Endothelial cell of umbilical vein (primary cell): ENCODE results near the gene TSPYL2.

Experiments used
- EZH2 ChIP-seq: IDR thresholded peaks from 2 replicates; pipeline ENCODE4 v1.6.1; 2012; ENCODE audit warnings: borderline replicate concordance, low read depth, mild to moderate bottlenecking, moderate library complexity, low read length, inconsistent platforms; ENCODE audit not compliant: severe bottlenecking
- FOS ChIP-seq: IDR thresholded peaks from 2 replicates; pipeline ENCODE4 v1.6.1; 2011; ENCODE audit warnings: mild to moderate bottlenecking, low read length, moderate library complexity, borderline replicate concordance; ENCODE audit not compliant: insufficient read depth
- GATA2 ChIP-seq: IDR thresholded peaks from 2 replicates; pipeline ENCODE4 v1.7.0; 2011; ENCODE audit warnings: low read depth, mild to moderate bottlenecking, moderate library complexity, mixed read lengths, low read length; ENCODE audit not compliant: insufficient read length, insufficient read depth
- JUN ChIP-seq: IDR thresholded peaks from 2 replicates; pipeline ENCODE4 v1.6.1; 2011; ENCODE audit warnings: borderline replicate concordance, low read depth; ENCODE audit not compliant: insufficient read length, insufficient read depth
- MYC ChIP-seq: IDR thresholded peaks from one replicate; pipeline ENCODE4 v1.6.1; 2011; ENCODE audit warnings: mild to moderate bottlenecking, low read depth, low read length
- POLR2A ChIP-seq: IDR thresholded peaks from 2 replicates; pipeline ENCODE4 v1.6.1; 2012; ENCODE audit warnings: low read depth, mild to moderate bottlenecking, control low read depth, low read length
- POLR2AphosphoS5 ChIP-seq: IDR thresholded peaks from 2 replicates; pipeline ENCODE4 v1.6.1; 2012; ENCODE audit warnings: low read depth, mild to moderate bottlenecking, control low read depth, low read length, moderate library complexity; ENCODE audit not compliant: insufficient read depth
- TF ChIP-seq, protein P1 (sequence below), 2 donors: IDR thresholded peaks; 1 replicate in 1 of 2; 2 replicates in 1 of 2; pipeline ENCODE4 v1.5.1; 2011; ENCODE audit warnings: low read length in 2 of 2, mild to moderate bottlenecking in 2 of 2, moderate library complexity in 2 of 2, control low read depth in 1 of 2, inconsistent platforms in 1 of 2, low read depth in 1 of 2; ENCODE audit not compliant: insufficient read depth in 1 of 2; ENCODE audit errors: extremely low read depth in 1 of 2
- TF ChIP-seq, protein P2 (sequence below): IDR thresholded peaks from 2 replicates; pipeline ENCODE4 v1.6.1; 2011; ENCODE audit not compliant: insufficient read depth, insufficient read length

DNA sequence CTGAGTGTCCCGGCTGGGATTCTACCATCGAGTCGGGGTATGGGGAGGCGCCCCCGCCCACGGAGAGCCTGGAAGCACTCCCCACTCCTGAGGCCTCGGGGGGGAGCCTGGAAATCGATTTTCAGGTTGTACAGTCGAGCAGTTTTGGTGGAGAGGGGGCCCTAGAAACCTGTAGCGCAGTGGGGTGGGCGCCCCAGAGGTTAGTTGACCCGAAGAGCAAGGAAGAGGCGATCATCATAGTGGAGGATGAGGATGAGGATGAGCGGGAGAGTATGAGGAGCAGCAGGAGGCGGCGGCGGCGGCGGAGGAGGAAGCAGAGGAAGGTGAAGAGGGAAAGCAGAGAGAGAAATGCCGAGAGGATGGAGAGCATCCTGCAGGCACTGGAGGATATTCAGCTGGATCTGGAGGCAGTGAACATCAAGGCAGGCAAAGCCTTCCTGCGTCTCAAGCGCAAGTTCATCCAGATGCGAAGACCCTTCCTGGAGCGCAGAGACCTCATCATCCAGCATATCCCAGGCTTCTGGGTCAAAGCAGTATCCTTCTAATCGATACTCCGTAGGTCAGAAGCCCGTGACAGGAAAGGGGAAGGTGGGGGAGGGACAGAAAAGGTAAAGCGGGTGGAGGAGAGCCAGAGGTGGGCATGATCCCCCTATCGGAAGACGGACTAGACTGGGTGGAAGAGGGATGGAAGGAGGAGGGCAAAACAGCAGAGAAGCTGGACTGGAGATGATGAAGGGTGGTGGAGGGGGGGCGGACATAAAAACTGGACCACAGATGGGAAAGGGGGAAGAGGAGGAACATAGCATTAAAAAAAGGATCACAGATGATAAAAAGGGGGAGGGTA is 828 bp downstream of the TSPYL2 start:
- TF ChIP-seq, protein P1, sequence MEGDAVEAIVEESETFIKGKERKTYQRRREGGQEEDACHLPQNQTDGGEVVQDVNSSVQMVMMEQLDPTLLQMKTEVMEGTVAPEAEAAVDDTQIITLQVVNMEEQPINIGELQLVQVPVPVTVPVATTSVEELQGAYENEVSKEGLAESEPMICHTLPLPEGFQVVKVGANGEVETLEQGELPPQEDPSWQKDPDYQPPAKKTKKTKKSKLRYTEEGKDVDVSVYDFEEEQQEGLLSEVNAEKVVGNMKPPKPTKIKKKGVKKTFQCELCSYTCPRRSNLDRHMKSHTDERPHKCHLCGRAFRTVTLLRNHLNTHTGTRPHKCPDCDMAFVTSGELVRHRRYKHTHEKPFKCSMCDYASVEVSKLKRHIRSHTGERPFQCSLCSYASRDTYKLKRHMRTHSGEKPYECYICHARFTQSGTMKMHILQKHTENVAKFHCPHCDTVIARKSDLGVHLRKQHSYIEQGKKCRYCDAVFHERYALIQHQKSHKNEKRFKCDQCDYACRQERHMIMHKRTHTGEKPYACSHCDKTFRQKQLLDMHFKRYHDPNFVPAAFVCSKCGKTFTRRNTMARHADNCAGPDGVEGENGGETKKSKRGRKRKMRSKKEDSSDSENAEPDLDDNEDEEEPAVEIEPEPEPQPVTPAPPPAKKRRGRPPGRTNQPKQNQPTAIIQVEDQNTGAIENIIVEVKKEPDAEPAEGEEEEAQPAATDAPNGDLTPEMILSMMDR (IDR thresholded peaks at IDR 0.05; ENCODE audit: extremely low read depth in 1 of 2, insufficient read depth in 1 of 2, low read depth in 1 of 2, low read length in 2 of 2) = no peak
- TF ChIP-seq POLR2AphosphoS5 (no peak), JUN (no peak), POLR2A (no peak), EZH2 (no peak), MYC (no peak), FOS (no peak), GATA2 (no peak)
- TF ChIP-seq, protein P2, sequence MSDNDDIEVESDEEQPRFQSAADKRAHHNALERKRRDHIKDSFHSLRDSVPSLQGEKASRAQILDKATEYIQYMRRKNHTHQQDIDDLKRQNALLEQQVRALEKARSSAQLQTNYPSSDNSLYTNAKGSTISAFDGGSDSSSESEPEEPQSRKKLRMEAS = no peak
